Measurements from ENCODE around the gene FOSL2.

Gene FOSL2

GRCh38 chr2:28449488-28450395 lies 57.1 kb downstream of the FOSL2 start:
- H3K27ac ChIP-seq (ENCODE audit: low read length) = no peak overlapping the region
- H3K9me3 ChIP-seq (ENCODE audit: control insufficient read depth in 1 of 2, low read length in 2 of 2) = no peaks in the 10 kb centered on the region
- H3K4me1 ChIP-seq (ENCODE audit: control insufficient read depth in 1 of 2, insufficient read depth in 2 of 2, low read length in 2 of 2) = no peaks in the 10 kb centered on the region

GRCh38 chr2:28450901-28451565 lies 58.4 kb downstream of the FOSL2 start:
- H3K27me3 ChIP-seq (ENCODE audit: low read depth, low read length) = no peaks in the 10 kb centered on the region
- H3K4me3 ChIP-seq (ENCODE audit: low read depth in 1 of 2, low read length in 2 of 2) = no peak overlapping the region

More at GRCh38 chr2:28449488-28450395, 57.1 kb downstream of the FOSL2 start:
- no peaks in the 10 kb centered on the region for H3K27me3 ChIP-seq (ENCODE audit: low read depth, low read length)
- H3K4me3 ChIP-seq (ENCODE audit: low read depth in 1 of 2, low read length in 2 of 2) = no peak overlapping the region
- H3K36me3 ChIP-seq (ENCODE audit: control insufficient read depth in 1 of 2, insufficient read depth in 2 of 2, low read length in 2 of 2) = no peaks in the 10 kb centered on the region

GRCh38 chr2:28451793-28452533 lies 59.3 kb downstream of the FOSL2 start:
- Histone ChIP-seq H3K36me3 (ENCODE audit: control insufficient read depth in 1 of 2, insufficient read depth in 2 of 2, low read length in 2 of 2) (no peaks in the 10 kb centered on the region), H3K4me3 (ENCODE audit: low read depth in 1 of 2, low read length in 2 of 2) (no peak overlapping the region), H3K4me1 (ENCODE audit: control insufficient read depth in 1 of 2, insufficient read depth in 2 of 2, low read length in 2 of 2) (no peaks in the 10 kb centered on the region), H3K9me3 (ENCODE audit: control insufficient read depth in 1 of 2, low read length in 2 of 2) (no peaks in the 10 kb centered on the region), H3K27me3 (ENCODE audit: low read depth, low read length) (no peaks in the 10 kb centered on the region), H3K27ac (ENCODE audit: low read length) (no peak overlapping the region)

More at GRCh38 chr2:28450901-28451565, 58.4 kb downstream of the FOSL2 start:
- Histone ChIP-seq H3K36me3 (ENCODE audit: control insufficient read depth in 1 of 2, insufficient read depth in 2 of 2, low read length in 2 of 2) (no peaks in the 10 kb centered on the region), H3K27ac (ENCODE audit: low read length) (no peak overlapping the region), H3K9me3 (ENCODE audit: control insufficient read depth in 1 of 2, low read length in 2 of 2) (no peaks in the 10 kb centered on the region), H3K4me1 (ENCODE audit: control insufficient read depth in 1 of 2, insufficient read depth in 2 of 2, low read length in 2 of 2) (no peaks in the 10 kb centered on the region)

GRCh38 chr2:28452534-28453081 lies 60.0 kb downstream of the FOSL2 start:
- Histone ChIP-seq H3K9me3 (ENCODE audit: control insufficient read depth in 1 of 2, low read length in 2 of 2) (no peaks in the 10 kb centered on the region), H3K27ac (ENCODE audit: low read length) (no peak overlapping the region), H3K4me3 (ENCODE audit: low read depth in 1 of 2, low read length in 2 of 2) (no peak overlapping the region), H3K27me3 (ENCODE audit: low read depth, low read length) (no peaks in the 10 kb centered on the region), H3K36me3 (ENCODE audit: control insufficient read depth in 1 of 2, insufficient read depth in 2 of 2, low read length in 2 of 2) (no peaks in the 10 kb centered on the region), H3K4me1 (ENCODE audit: control insufficient read depth in 1 of 2, insufficient read depth in 2 of 2, low read length in 2 of 2) (no peaks in the 10 kb centered on the region)

- Histone ChIP-seq H3K36me3 (ENCODE audit: control insufficient read depth in 1 of 2, insufficient read depth in 2 of 2, low read length in 2 of 2) (no peaks in the 10 kb centered on the region), H3K27me3 (ENCODE audit: low read depth, low read length) (no peaks in the 10 kb centered on the region)
Observed at GRCh38 chr2:28453396-28453795, 60.7 kb downstream of the FOSL2 start.

GRCh38 chr2:28454016-28454930 lies 61.6 kb downstream of the FOSL2 start:
- H3K9me3 ChIP-seq (ENCODE audit: control insufficient read depth in 1 of 2, low read length in 2 of 2) = no peaks in the 10 kb centered on the region
- H3K4me1 ChIP-seq (ENCODE audit: control insufficient read depth in 1 of 2, insufficient read depth in 2 of 2, low read length in 2 of 2) = no peaks in the 10 kb centered on the region
- H3K27me3 ChIP-seq (ENCODE audit: low read depth, low read length) = no peaks in the 10 kb centered on the region
- no peak overlapping the region for H3K27ac ChIP-seq (ENCODE audit: low read length)
- no peak overlapping the region for H3K4me3 ChIP-seq (ENCODE audit: low read depth in 1 of 2, low read length in 2 of 2)
- no peaks in the 10 kb centered on the region for H3K36me3 ChIP-seq (ENCODE audit: control insufficient read depth in 1 of 2, insufficient read depth in 2 of 2, low read length in 2 of 2)

More at GRCh38 chr2:28453396-28453795, 60.7 kb downstream of the FOSL2 start:
- Histone ChIP-seq H3K9me3 (ENCODE audit: control insufficient read depth in 1 of 2, low read length in 2 of 2) (no peaks in the 10 kb centered on the region), H3K4me3 (ENCODE audit: low read depth in 1 of 2, low read length in 2 of 2) (no peak overlapping the region), H3K27ac (ENCODE audit: low read length) (no peak overlapping the region), H3K4me1 (ENCODE audit: control insufficient read depth in 1 of 2, insufficient read depth in 2 of 2, low read length in 2 of 2) (no peaks in the 10 kb centered on the region)

- no peak overlapping the region for H3K27ac ChIP-seq (ENCODE audit: low read length)
- no peaks in the 10 kb centered on the region for H3K36me3 ChIP-seq (ENCODE audit: control insufficient read depth in 1 of 2, insufficient read depth in 2 of 2, low read length in 2 of 2)
- H3K4me1 ChIP-seq (ENCODE audit: control insufficient read depth in 1 of 2, insufficient read depth in 2 of 2, low read length in 2 of 2) = no peaks in the 10 kb centered on the region
- no peaks in the 10 kb centered on the region for H3K27me3 ChIP-seq (ENCODE audit: low read depth, low read length)
- peaks cover 0 to 3% of the 10 kb centered on the region in 2 donors for H3K9me3 ChIP-seq (ENCODE audit: control insufficient read depth in 1 of 2, low read length in 2 of 2)
- no peak overlapping the region for H3K4me3 ChIP-seq (ENCODE audit: low read depth in 1 of 2, low read length in 2 of 2)
Observed at GRCh38 chr2:28457237-28457636, 64.6 kb downstream of the FOSL2 start.

GRCh38 chr2:28461056-28461455 lies 68.4 kb downstream of the FOSL2 start:
- H3K4me3 ChIP-seq (ENCODE audit: low read depth in 1 of 2, low read length in 2 of 2) = no peak overlapping the region
- H3K4me1 ChIP-seq (ENCODE audit: control insufficient read depth in 1 of 2, insufficient read depth in 2 of 2, low read length in 2 of 2) = no peaks in the 10 kb centered on the region
- H3K36me3 ChIP-seq (ENCODE audit: control insufficient read depth in 1 of 2, insufficient read depth in 2 of 2, low read length in 2 of 2) = no peaks in the 10 kb centered on the region
- peaks cover 0 to 3% of the 10 kb centered on the region in 2 donors for H3K9me3 ChIP-seq (ENCODE audit: control insufficient read depth in 1 of 2, low read length in 2 of 2)
- peaks cover 4% of the 10 kb centered on the region for H3K27me3 ChIP-seq (ENCODE audit: low read depth, low read length)
- H3K27ac ChIP-seq (ENCODE audit: low read length) = no peak overlapping the region

- Histone ChIP-seq H3K4me1 (ENCODE audit: control insufficient read depth in 1 of 2, insufficient read depth in 2 of 2, low read length in 2 of 2) (no peaks in the 10 kb centered on the region), H3K27ac (ENCODE audit: low read length) (no peak overlapping the region), H3K9me3 (ENCODE audit: control insufficient read depth in 1 of 2, low read length in 2 of 2) (peaks cover 0 to 3% of the 10 kb centered on the region in 2 donors), H3K27me3 (ENCODE audit: low read depth, low read length) (peaks cover 4% of the 10 kb centered on the region), H3K36me3 (ENCODE audit: control insufficient read depth in 1 of 2, insufficient read depth in 2 of 2, low read length in 2 of 2) (no peaks in the 10 kb centered on the region), H3K4me3 (ENCODE audit: low read depth in 1 of 2, low read length in 2 of 2) (no peak overlapping the region)
Observed at GRCh38 chr2:28462122-28462521, 69.5 kb downstream of the FOSL2 start.

GRCh38 chr2:28463211-28463816 lies 70.7 kb downstream of the FOSL2 start:
- peaks cover 4% of the 10 kb centered on the region for H3K27me3 ChIP-seq (ENCODE audit: low read depth, low read length)
- no peak overlapping the region for H3K27ac ChIP-seq (ENCODE audit: low read length)
- H3K4me1 ChIP-seq (ENCODE audit: control insufficient read depth in 1 of 2, insufficient read depth in 2 of 2, low read length in 2 of 2) = no peaks in the 10 kb centered on the region
- H3K9me3 ChIP-seq (ENCODE audit: control insufficient read depth in 1 of 2, low read length in 2 of 2) = peaks cover 0 to 3% of the 10 kb centered on the region in 2 donors
- no peaks in the 10 kb centered on the region for H3K36me3 ChIP-seq (ENCODE audit: control insufficient read depth in 1 of 2, insufficient read depth in 2 of 2, low read length in 2 of 2)
- no peak overlapping the region for H3K4me3 ChIP-seq (ENCODE audit: low read depth in 1 of 2, low read length in 2 of 2)
